Stimulated activated CD4-positive, alpha-beta T cell treated with anti-CD3 and anti-CD28 coated beads, Interleukin-12 subunit alpha, Interleukin-12 subunit beta, amount 100 ng/mL, for 24 hours (primary cell): Measurements from ENCODE around the gene ZNF530.

Experiments used
- DNase-seq, 2 experiments: peaks; one replicate each; pipeline ENCODE4 v3.0.0-alpha.2; 2020; ENCODE audit warnings: low read depth in 2 of 2

The ZNF530 gene

DNA sequence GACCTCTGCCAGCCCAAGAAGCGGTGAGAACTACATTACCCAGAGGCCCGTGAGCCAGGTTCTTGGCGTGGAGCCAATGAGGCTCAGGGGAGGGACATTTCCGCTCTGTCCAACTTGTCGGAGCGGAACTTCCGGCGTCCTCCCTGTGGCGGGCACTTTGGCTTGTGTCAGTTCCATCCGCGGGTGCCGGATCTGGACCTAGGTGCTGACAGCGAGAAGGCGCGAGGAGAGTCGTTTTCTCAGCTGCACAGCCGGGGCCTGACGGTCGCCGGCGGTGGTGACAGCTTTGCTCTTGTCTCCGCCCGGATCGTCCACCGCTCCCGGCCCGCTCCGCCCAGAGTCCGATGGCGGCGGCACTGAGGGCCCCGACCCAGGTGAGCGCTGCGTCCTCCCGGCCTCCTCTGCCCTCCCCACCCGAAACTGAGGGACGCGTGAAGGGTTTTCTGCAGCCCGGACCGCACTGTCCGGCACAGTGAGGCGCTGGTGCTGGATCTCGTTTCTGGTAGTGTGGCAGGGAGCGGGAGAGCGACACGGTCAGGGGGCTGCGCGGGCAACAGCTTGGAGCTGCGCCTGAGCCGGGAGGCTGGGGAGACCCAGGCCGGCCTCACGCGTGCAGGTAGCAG, at the start of gene ZNF530:
ZNF530 (plus strand) TSS at position 125 of the 623 bp plus-strand sequence. CDS start 4,461 bp downstream, outside the sequence.
- DNase-seq: peak; percentile 83 to 84

- no peak for DNase-seq
These were observed 47.3 kb upstream of the ZNF530 start for GRCh38 chr19:57552432-57552831.

GRCh38 chr19:57557659-57558058, 42.0 kb upstream of the ZNF530 start:
- DNase-seq: no peak

GRCh38 chr19:57558525-57558924, 41.2 kb upstream of the ZNF530 start:
- no peak for DNase-seq

DNA sequence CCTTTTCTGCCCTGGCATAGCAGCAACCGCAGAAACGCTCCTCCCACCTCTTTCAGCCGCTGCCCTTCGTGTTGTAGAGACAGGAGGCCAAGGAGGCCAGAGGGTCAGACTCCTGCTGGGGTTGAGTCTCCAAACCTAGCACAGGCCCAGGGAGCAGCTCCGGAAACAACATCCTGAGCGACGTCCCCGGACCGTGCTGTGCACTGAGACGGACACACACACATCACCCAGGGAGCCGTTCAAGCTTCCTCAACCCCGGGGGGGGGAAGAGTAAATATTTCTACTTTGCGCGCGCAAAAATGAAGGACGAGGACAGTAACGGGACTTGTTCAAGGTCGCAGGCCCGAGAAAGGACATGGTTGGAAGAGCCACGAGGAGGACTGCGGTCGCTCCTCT, 40.7 kb upstream of the ZNF530 start:
- no peak for DNase-seq

DNA sequence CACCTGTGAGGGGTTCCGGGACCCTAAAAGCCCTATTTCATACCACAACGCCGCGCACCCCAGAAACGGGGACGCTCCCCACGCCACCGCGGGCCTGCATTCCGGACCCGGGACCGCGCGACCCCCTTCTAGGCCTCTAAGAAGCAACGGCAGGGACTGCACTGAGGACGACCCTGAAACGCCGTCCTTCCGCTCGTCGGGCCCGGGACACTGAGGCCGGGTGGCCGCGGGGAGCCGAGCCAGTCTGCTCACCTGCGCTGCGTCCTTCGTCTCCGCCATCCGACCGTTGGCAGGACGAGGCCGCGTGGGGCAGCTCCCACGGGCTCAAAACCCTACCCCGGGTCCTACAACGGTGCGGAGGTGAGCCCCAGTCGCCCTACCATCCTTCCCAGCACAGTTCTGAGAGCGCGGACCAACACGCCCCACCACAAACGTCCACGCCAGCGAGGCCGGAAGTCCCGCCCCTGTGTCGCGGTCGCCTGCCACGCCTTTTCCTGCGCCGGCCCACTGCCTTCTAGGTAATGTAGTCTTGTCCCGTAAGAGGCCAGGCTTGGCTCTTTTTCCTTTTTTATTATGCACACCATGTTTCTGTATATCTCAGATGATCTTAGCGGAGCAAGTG, 40.2 kb upstream of the ZNF530 start, which contains the start of gene ZNF550:
ZNF550 (minus strand) TSS at position 460 of the 622 bp plus-strand sequence; CDS start at position 279, 181 bp downstream.
- peak; percentile 79 to 82 for DNase-seq

GRCh38 chr19:57560049-57560491, 39.6 kb upstream of the ZNF530 start:
- no peak for DNase-seq

GRCh38 chr19:57563547-57563946, 36.1 kb upstream of the ZNF530 start:
- no peak for DNase-seq

DNA sequence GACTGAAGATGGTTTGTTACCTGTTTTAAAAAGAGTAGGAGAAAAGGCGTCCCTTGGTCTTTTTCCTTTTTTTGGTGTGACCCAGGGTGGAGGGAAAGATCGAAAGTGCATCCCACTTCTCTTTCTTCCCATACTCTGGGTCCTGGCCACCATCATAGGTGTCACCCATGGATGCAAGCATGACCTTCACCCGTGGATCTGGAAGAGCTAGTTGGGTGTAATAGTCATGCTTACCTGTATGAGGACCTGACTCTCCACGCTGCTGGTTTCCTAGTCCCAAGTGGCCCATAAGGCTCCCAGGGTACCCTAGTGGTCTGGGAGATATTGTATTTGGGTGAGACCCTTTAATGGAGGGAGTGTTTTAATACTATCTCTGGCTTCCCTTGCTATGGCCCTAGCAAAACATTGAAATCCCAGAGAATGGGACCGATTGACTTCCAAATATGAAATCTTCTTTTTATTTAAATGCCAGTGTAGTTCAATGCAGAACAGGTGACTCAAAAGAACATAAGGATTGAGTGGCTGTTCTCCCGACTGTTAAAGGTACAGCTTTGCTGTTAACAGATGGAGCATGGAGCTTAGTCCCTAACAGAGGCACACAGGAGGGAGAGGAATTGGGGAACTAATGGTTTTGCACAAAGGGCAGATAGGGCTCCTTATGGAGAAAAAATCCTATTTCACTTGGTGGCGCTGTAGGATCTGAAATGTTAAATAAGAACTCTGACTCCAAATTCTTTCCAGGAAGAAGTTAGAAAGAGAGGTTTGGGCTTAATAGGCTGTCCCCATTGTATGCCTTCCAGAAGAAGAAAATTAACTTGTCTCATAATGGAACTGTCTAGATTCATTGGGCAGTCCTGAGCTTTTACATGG, 33.1 kb upstream of the ZNF530 start:
- DNase-seq: no peak

DNA sequence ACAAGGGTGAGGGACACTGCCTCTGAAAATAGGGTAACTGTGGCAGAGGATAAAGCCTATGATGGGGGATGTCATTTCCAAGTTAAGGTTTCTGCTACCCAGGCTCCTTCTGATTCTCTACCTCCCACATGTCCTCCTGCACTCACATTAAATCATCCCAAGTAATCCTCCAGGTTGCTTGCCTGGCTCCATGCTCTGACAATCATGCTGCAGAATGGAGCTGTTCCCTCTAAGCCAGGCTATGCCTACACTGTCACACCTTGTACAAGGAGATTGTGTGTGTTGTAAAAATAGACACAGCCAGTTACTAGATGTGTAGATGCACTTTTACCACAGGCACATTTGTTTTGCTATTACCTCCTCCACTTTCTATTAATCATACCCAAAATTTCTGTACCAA, 29.0 kb upstream of the ZNF530 start:
- DNase-seq: no peak

GRCh38 chr19:57572415-57572947, 27.2 kb upstream of the ZNF530 start:
- no peak for DNase-seq

GRCh38 chr19:57576661-57577060, 23.0 kb upstream of the ZNF530 start:
- DNase-seq: no peak

GRCh38 chr19:57578487-57579205, 21.0 kb upstream of the ZNF530 start, which contains the start of gene ZNF416:
Gene ZNF416, minus strand, starts transcription at chr19:57578911. Its CDS starts 207 bp downstream, at chr19:57578704.
- DNase-seq: peak; percentile 87 to 92

- DNase-seq: no peak
These were observed 16.6 kb upstream of the ZNF530 start for GRCh38 chr19:57583104-57583520.

GRCh38 chr19:57583521-57584416, 15.9 kb upstream of the ZNF530 start, which contains the start of gene ZIK1:
Gene ZIK1, plus strand, starts transcription at chr19:57584145. Its CDS starts 212 bp downstream, at chr19:57584357.
- peak; percentile 64 to 72 for DNase-seq

DNA sequence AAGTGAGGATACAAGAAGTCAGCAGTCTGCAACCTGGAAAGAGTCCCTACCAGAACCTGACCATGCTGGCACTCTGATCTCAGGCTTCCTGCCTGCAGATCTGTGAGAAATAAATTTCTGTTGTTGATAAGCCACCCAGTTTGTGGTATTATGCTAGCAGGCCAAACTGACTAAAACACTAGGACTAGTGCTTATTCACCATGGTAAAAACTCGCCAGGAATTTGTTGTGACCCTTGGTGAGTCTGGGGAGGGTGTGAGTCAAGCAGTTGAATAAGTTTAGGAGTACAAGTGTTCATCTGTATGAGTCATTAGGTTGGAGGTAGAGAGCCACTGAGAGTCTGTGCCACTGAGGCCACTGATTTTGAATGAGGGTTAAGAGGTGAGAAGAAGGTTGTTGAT, 12.2 kb upstream of the ZNF530 start:
- no peak for DNase-seq

DNA sequence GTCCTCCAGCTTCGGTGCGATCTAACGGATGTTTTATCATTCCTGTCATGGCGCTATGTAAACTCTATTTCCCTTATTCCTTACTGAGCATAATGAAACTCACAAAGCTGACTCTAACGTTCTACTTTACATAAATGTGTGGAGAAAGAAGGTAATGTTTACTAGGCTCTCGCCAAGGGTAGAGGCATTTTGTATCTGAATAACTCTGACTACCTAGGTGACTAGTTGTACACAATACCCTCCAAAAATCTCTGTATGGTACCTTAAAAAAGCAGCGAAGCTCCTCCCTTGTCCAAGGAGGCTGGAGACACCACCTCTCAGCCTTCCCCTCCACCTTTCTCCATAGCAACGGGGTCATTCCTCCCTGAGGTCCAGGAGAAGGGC, 316 bp upstream of the ZNF530 start:
- DNase-seq: no peak

DNA sequence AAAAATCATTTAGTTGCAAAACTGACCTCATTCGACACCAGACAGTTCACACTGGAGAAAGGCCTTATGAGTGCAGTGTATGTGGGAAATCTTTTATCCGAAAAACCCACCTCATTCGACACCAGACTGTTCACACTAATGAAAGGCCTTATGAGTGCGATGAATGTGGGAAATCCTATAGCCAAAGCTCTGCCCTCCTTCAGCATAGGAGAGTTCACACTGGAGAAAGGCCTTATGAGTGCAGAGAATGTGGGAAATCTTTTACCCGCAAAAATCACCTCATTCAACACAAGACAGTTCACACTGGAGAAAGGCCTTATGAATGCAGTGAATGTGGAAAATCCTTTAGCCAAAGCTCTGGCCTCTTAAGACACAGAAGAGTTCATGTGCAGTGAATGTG, 7.2 kb downstream of the ZNF530 start:
- no peak for DNase-seq

GRCh38 chr19:57611113-57611512, 11.4 kb downstream of the ZNF530 start:
- DNase-seq: no peak
